HCT116 (cell line): ENCODE results near the gene PRSS21. TPM values are rescaled to one million over a fixed set of nuclear protein-coding genes. Genes with fewer than 3 reads are reported as not detected.

ENCODE experiments used
- ATAC-seq: fragments of 200-7000 bp; cut with Tn5 transposase; 2 replicates; pipeline ENCODE4 v1.9.1; 2020; ENCODE audit warnings: mild to moderate bottlenecking, moderate library complexity
- BruUV-seq: library from RNA; stranded (reverse); fragments of 400-500 nt; replicated peaks from 2 replicates; lab custom pipeline; 2021; lab: Mats Ljungman, UMichigan
- CTCF ChIA-PET: fragments of 300-600 bp; sonication (Branson Sonifier 250); formaldehyde crosslinking; loops from one replicate; lab custom pipeline; 2021; ENCODE audit warnings: antibody characterized with exemption; lab: Charles Lee
- POLR2A ChIA-PET: fragments of 300-600, 350-600 bp; sonication (Branson Sonifier 250); formaldehyde crosslinking; loops from one replicate; lab custom pipeline; 2021; ENCODE audit warnings: antibody characterized with exemption; lab: Charles Lee
- RAD21 ChIA-PET, 2 experiments: fragments of 300-600 bp; sonication (Branson Sonifier 250); formaldehyde crosslinking; loops; one replicate each; lab custom pipeline; 2023; ENCODE audit warnings: low total read pairs in 2 of 2; ENCODE audit not compliant: uncharacterized antibody in 2 of 2, unreplicated experiment in 2 of 2, low non-redundant PET in 1 of 2; lab: Charles Lee
- DNase-seq: peaks from one replicate; pipeline ENCODE4 v3.0.0-alpha.2; 2010; ENCODE audit warnings: low read depth, low spot score
- H2AFZ ChIP-seq: fragments of 200-600 bp; shearing (Covaris generic), sonication (generic); 2 replicates; pipeline ENCODE4 v1.6.1; 2017; ENCODE audit warnings: low read depth, mixed run types, mixed read lengths, antibody characterized with exemption, low read length; ENCODE audit not compliant: poor library complexity, severe bottlenecking
- H3K27ac ChIP-seq: 2 replicates; pipeline ENCODE4 v1.5.1; 2012; ENCODE audit warnings: low read depth, low read length
- H3K27me3 ChIP-seq: fragments of 200-600 bp; sonication (generic); 2 replicates; pipeline ENCODE4 v1.6.1; 2016; ENCODE audit warnings: mixed run types, low read length, mixed read lengths; ENCODE audit not compliant: insufficient read depth
- H3K36me3 ChIP-seq, 2 experiments: fragments of 200-500 bp in 1 of 2; fragments of 200-600 bp in 1 of 2; sonication (Bioruptor generic) in 1 of 2; sonication (generic) in 1 of 2; 2 replicates each; pipeline versions ENCODE4 v1.5.1 to v1.6.1; 2014 to 2016; ENCODE audit warnings: low read length in 2 of 2, inconsistent platforms in 1 of 2, mixed read lengths in 1 of 2, mixed run types in 1 of 2; ENCODE audit not compliant: insufficient read depth in 2 of 2, control insufficient read depth in 1 of 2
- H3K4me1 ChIP-seq, 2 experiments: fragments of 200-600 bp in 1 of 2; sonication (generic) in 1 of 2; 2 replicates each; pipeline versions ENCODE4 v1.5.1 to v1.6.1; 2012 to 2017; ENCODE audit warnings: low read length in 2 of 2, inconsistent platforms in 1 of 2, mild to moderate bottlenecking in 1 of 2, mixed read lengths in 1 of 2, mixed run types in 1 of 2, moderate library complexity in 1 of 2; ENCODE audit not compliant: insufficient read depth in 2 of 2, control insufficient read depth in 1 of 2
- H3K4me2 ChIP-seq: fragments of 200-600 bp; sonication (generic); 2 replicates; pipeline ENCODE4 v1.6.1; 2017; ENCODE audit warnings: mixed run types, low read length, mixed read lengths
- H3K4me3 ChIP-seq, 2 experiments: fragments of 200-600 bp in 1 of 2; sonication (generic) in 1 of 2; replicated peaks in 1 of 2; 2 replicates each; pipeline ENCODE4 v1.5.1; 2011 to 2016; ENCODE audit warnings: low read length in 2 of 2, control low read depth in 1 of 2, low read depth in 1 of 2, mild to moderate bottlenecking in 1 of 2, mixed read lengths in 1 of 2, mixed run types in 1 of 2
- H3K79me2 ChIP-seq: fragments of 200-600 bp; sonication (generic); 2 replicates; pipeline ENCODE4 v1.6.1; 2017; ENCODE audit warnings: mild to moderate bottlenecking, mixed run types, low read length, moderate library complexity, mixed read lengths; ENCODE audit not compliant: insufficient read depth
- H3K9ac ChIP-seq: fragments of 200-600 bp; sonication (generic); 2 replicates; pipeline ENCODE4 v1.6.1; 2016; ENCODE audit warnings: low read length, mixed read lengths
- H3K9me2 ChIP-seq: fragments of 200-600 bp; sonication (generic), shearing (Covaris generic); 2 replicates; pipeline ENCODE4 v1.6.1; 2017; ENCODE audit warnings: mixed run types, mild to moderate bottlenecking, moderate library complexity; ENCODE audit not compliant: insufficient read depth
- H3K9me3 ChIP-seq, 2 experiments: fragments of 200-500 bp in 1 of 2; fragments of 200-600 bp in 1 of 2; sonication (Bioruptor generic) in 1 of 2; sonication (generic) in 1 of 2; 2 replicates each; pipeline ENCODE4 v1.6.1; 2014 to 2017; ENCODE audit warnings: low read length in 2 of 2, mixed read lengths in 2 of 2, inconsistent platforms in 1 of 2, low read depth in 1 of 2, mild to moderate bottlenecking in 1 of 2, mixed run types in 1 of 2, moderate library complexity in 1 of 2; ENCODE audit not compliant: control insufficient read depth in 1 of 2, insufficient read depth in 1 of 2
- H4K20me1 ChIP-seq: fragments of 200-600 bp; sonication (generic), shearing (Covaris generic); 2 replicates; pipeline ENCODE4 v1.6.1; 2017; ENCODE audit warnings: mixed run types, mild to moderate bottlenecking, moderate library complexity; ENCODE audit not compliant: insufficient read depth
- CBX3 ChIP-seq: IDR thresholded peaks from 2 replicates; pipeline ENCODE4 v1.6.1; 2012; ENCODE audit warnings: low read depth
- CEBPB ChIP-seq: IDR thresholded peaks from 2 replicates; pipeline ENCODE4 v1.6.1; 2012; ENCODE audit warnings: low read depth
- EGR1 ChIP-seq: IDR thresholded peaks from 2 replicates; pipeline ENCODE4 v1.6.1; 2012; ENCODE audit warnings: low read depth
- ELF1 ChIP-seq: IDR thresholded peaks from 2 replicates; pipeline ENCODE4 v1.6.1; 2012; ENCODE audit warnings: low read depth, borderline replicate concordance
- EZH2phosphoT487 ChIP-seq: fragments of 200-600 bp; IDR thresholded peaks from 2 replicates; pipeline ENCODE4 v1.6.1; 2018; ENCODE audit warnings: antibody characterized with exemption, borderline replicate concordance
- JUND ChIP-seq: IDR thresholded peaks from 2 replicates; pipeline ENCODE4 v1.6.1; 2012
- RAD21 ChIP-seq: IDR thresholded peaks from 2 replicates; pipeline ENCODE4 v1.6.1; 2012; ENCODE audit warnings: low read depth, mild to moderate bottlenecking
- SIN3A ChIP-seq: IDR thresholded peaks from 2 replicates; pipeline ENCODE4 v1.6.1; 2012; ENCODE audit warnings: low read depth
- SP1 ChIP-seq: IDR thresholded peaks from 2 replicates; pipeline ENCODE4 v1.6.1; 2012; ENCODE audit warnings: low read depth
- SRF ChIP-seq: IDR thresholded peaks from 2 replicates; pipeline ENCODE4 v1.6.1; 2012; ENCODE audit warnings: low read depth
- YY1 ChIP-seq: IDR thresholded peaks from 2 replicates; pipeline ENCODE4 v1.6.1; 2011; ENCODE audit warnings: low read length, low read depth, moderate library complexity, mild to moderate bottlenecking; ENCODE audit not compliant: insufficient replicate concordance; ENCODE audit errors: extremely low read depth
- intact Hi-C: fragments of 100-400 bp; cut with micrococcal nuclease; formaldehyde crosslinking; loops from 2 replicates; pipeline ENCODE4 v1.10.0; 2022
- total RNA-seq: library from RNA; stranded (reverse); gene quantifications from one replicate; pipeline ENCODE4 v1.2.1, GENCODE V29; 2021; ENCODE audit not compliant: unreplicated experiment
- TF ChIP-seq, protein P1 (sequence below): IDR thresholded peaks from 2 replicates; pipeline ENCODE4 v1.6.1; 2012
- TF ChIP-seq, protein P2 (sequence below): IDR thresholded peaks from 2 replicates; pipeline ENCODE4 v1.6.1; 2011; ENCODE audit warnings: mild to moderate bottlenecking, low read length, moderate library complexity; ENCODE audit not compliant: insufficient replicate concordance; ENCODE audit errors: extremely low read depth
- TF ChIP-seq, protein P3 (sequence below): IDR thresholded peaks from 2 replicates; pipeline ENCODE4 v1.6.1; 2012; ENCODE audit warnings: low read depth

PRSS21 gene
- total RNA-seq, 1 experiment from 2014 or later = 0.39 TPM

DNA sequence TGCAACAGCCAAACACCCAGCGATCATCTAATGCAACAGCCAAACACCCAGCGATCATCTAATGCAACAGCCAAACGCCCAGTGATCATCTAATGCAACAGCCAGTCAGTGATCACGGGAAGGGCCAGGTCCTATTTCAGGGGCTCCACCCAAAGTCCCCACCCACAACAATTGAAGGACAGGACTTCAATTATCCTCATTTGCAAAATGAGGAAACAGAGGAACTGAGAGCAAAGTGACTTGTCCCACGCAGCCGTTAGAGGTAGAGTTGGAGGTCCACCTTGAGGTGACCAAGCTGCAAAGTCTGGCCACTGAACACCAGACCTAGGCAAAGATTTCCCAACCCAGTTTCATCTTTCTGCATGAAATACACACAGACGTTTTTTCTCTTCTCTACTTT, 16.7 kb downstream of the PRSS21 start:
- Histone ChIP-seq H3K9ac (no peak overlapping the region), H3K4me2 (no peak overlapping the region), H3K79me2 (no peaks in the 10 kb centered on the region), H3K4me3 (no peak overlapping the region), H3K4me1 (peaks cover 20 to 37% of the 10 kb centered on the region in 2 experiments), H3K36me3 (no peaks in the 10 kb centered on the region), H3K27me3 (no peaks in the 10 kb centered on the region), H3K9me2 (no peaks in the 10 kb centered on the region), H3K27ac (no peak overlapping the region), H3K9me3 (no peaks in the 10 kb centered on the region), H4K20me1 (no peaks in the 10 kb centered on the region), H2AFZ (no peak overlapping the region)
- ChIA-PET CTCF (no interaction called here), RAD21 (no interaction called here), POLR2A (no interaction called here)
- ATAC-seq (no peak), DNase-seq (no peak)
- intact Hi-C loops = no loop called here
- no TSS peak for BruUV-seq
- TF ChIP-seq, protein P1, sequence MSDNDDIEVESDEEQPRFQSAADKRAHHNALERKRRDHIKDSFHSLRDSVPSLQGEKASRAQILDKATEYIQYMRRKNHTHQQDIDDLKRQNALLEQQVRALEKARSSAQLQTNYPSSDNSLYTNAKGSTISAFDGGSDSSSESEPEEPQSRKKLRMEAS = no peak
- TF ChIP-seq CBX3 = no peak
- TF ChIP-seq, protein P2, sequence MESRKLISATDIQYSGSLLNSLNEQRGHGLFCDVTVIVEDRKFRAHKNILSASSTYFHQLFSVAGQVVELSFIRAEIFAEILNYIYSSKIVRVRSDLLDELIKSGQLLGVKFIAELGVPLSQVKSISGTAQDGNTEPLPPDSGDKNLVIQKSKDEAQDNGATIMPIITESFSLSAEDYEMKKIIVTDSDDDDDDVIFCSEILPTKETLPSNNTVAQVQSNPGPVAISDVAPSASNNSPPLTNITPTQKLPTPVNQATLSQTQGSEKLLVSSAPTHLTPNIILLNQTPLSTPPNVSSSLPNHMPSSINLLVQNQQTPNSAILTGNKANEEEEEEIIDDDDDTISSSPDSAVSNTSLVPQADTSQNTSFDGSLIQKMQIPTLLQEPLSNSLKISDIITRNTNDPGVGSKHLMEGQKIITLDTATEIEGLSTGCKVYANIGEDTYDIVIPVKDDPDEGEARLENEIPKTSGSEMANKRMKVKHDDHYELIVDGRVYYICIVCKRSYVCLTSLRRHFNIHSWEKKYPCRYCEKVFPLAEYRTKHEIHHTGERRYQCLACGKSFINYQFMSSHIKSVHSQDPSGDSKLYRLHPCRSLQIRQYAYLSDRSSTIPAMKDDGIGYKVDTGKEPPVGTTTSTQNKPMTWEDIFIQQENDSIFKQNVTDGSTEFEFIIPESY = no peak
- no peak for TF ChIP-seq CEBPB
- no peak for TF ChIP-seq SIN3A
- TF ChIP-seq EZH2phosphoT487 = no peak
- TF ChIP-seq EGR1 = no peak
- TF ChIP-seq, protein P3, sequence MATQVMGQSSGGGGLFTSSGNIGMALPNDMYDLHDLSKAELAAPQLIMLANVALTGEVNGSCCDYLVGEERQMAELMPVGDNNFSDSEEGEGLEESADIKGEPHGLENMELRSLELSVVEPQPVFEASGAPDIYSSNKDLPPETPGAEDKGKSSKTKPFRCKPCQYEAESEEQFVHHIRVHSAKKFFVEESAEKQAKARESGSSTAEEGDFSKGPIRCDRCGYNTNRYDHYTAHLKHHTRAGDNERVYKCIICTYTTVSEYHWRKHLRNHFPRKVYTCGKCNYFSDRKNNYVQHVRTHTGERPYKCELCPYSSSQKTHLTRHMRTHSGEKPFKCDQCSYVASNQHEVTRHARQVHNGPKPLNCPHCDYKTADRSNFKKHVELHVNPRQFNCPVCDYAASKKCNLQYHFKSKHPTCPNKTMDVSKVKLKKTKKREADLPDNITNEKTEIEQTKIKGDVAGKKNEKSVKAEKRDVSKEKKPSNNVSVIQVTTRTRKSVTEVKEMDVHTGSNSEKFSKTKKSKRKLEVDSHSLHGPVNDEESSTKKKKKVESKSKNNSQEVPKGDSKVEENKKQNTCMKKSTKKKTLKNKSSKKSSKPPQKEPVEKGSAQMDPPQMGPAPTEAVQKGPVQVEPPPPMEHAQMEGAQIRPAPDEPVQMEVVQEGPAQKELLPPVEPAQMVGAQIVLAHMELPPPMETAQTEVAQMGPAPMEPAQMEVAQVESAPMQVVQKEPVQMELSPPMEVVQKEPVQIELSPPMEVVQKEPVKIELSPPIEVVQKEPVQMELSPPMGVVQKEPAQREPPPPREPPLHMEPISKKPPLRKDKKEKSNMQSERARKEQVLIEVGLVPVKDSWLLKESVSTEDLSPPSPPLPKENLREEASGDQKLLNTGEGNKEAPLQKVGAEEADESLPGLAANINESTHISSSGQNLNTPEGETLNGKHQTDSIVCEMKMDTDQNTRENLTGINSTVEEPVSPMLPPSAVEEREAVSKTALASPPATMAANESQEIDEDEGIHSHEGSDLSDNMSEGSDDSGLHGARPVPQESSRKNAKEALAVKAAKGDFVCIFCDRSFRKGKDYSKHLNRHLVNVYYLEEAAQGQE = no peak
- TF ChIP-seq SRF = no peak
- no peak for TF ChIP-seq ELF1
- no peak for TF ChIP-seq YY1
- TF ChIP-seq RAD21 = no peak
- TF ChIP-seq JUND = no peak
- TF ChIP-seq SP1 = no peak
